Right cardiac atrium (tissue), 5 donors: Measurements from ENCODE around the gene SPINDOC. TPM values are rescaled to one million over a fixed set of nuclear protein-coding genes. Genes with fewer than 3 reads are reported as not detected.
A peak's percentile ranks its signal among the peaks of the same experiment; 100 is the strongest.

Experiments used
- ATAC-seq, 2 donors: fragments of 200-7000 bp; cut with Tn5 transposase; one replicate each; pipeline versions ENCODE4 v1.8.0 to v1.9.1; 2020; ENCODE audit warnings: moderate library complexity in 2 of 2, mild to moderate bottlenecking in 1 of 2
- DNase-seq, 3 donors: peaks; one replicate each; pipeline ENCODE4 v3.0.0-alpha.2; 2020
- H3K27ac ChIP-seq: one replicate; pipeline ENCODE4 v1.5.1; 2013; ENCODE audit warnings: mild to moderate bottlenecking, low read length, control low read depth, moderate library complexity
- H3K27me3 ChIP-seq: one replicate; pipeline ENCODE4 v1.6.1; 2013; ENCODE audit not compliant: control insufficient read depth, insufficient read depth
- H3K4me1 ChIP-seq: one replicate; pipeline ENCODE4 v1.6.1; 2013; ENCODE audit warnings: low read length; ENCODE audit not compliant: control insufficient read depth, insufficient read depth
- H3K4me3 ChIP-seq: one replicate; pipeline ENCODE4 v1.5.1; 2013; ENCODE audit warnings: low read length, control low read depth
- H3K9me3 ChIP-seq: one replicate; pipeline ENCODE4 v1.6.1; 2013; ENCODE audit warnings: low read length; ENCODE audit not compliant: control insufficient read depth
- WGBS: extraction: QIAGEN DNeasy Blood & Tissue Kit; methylation state at CpG from one replicate; pipeline ENCODE4 v1.1.7; 2013; 5-methylcytosine and 5-hydroxymethylcytosine counted together
- intact Hi-C, 4 donors: fragments of 100-400 bp; cut with DNase I; formaldehyde crosslinking; loops; one replicate each; pipeline versions ENCODE4 v1.11.0 to v1.14.0; 2022 to 2023
- polyA plus RNA-seq: library from polyadenylated mRNA; stranded (reverse); fragments of 200-250 nt; gene quantifications from one replicate; pipeline ENCODE4 v1.2.3, GENCODE V29; 2013
- total RNA-seq, 4 donors: library from RNA; stranded (reverse); fragmentation: NEBNext Ultra II Directional; extraction: Animal tissue kit (Norgen Biotek cat#: 25700); gene quantifications; one replicate each; pipeline ENCODE4 v1.2.1, GENCODE V29; 2021
- donor health status: healthy with polysubstance abuse.
- donor health status: DM: no; HTN: yes; CAD: no.
- donor health status: DM: no; HTN: no; CAD: no.
- donor health status: DM: no; HTN: yes; CAD: no; lungs with severe emphysema.
- donor health status: DM: yes; HTN: yes; CAD: no.

Gene SPINDOC
- total and polyA plus RNA-seq, 5 donors: 12.8 to 18.8 (median 16.8) TPM

DNA sequence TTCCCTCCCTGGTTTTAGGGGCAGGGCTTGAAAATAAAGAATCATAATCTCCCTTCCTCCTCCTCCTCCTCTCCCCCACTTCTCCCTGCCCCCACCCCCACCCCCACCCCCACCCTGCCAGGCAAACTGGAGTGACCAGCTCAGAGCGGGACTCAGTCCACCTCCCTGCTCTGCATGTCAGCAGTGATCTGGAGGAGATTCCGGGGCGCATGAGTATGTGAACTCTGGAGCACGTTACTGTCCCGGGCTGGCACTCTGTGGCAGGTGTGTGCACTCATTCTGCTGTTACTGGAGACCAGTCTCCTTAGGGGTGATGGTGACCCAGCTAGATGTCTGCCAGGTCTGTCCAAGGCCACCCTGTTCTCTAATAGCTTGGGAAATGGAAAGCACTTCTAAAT lies 59.5 kb downstream of the SPINDOC start:
- peaks cover 35% of the 10 kb centered on the region for H3K4me1 ChIP-seq
- no peak for DNase-seq
- 58% methylated on average over 5 of the region's 5 CpGs for WGBS
- H3K27me3 ChIP-seq: no peaks in the 10 kb centered on the region
- intact Hi-C loops: no loop called here
- peak overlapping the region; percentile 87 for H3K27ac ChIP-seq
- ATAC-seq: no peak
- no peaks in the 10 kb centered on the region for H3K9me3 ChIP-seq
- H3K4me3 ChIP-seq: no peak overlapping the region

DNA sequence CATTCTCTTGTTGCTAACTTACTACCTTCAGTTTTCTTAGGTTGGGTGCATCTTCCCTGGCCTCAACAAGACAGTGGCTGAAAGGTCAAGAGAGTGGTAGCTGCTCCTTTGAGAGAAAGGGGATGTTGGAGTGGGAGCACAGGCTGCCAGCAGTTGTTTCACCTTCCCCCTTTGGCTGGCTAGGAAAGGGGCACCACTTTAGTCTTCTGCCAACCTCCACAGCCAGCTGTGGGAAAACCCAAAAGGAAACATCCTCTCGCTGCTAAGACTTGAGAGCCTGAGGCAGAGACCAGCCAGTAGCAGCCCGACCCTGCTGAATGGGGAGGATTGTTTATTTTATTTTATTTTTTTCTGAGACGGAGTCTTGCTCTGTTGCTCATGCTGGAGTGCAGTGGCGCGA lies 60.1 kb downstream of the SPINDOC start:
- WGBS: 76% methylated on average over 5 of the region's 5 CpGs
- ATAC-seq: no peak
- H3K27ac ChIP-seq: peak overlapping the region; percentile 73
- no peaks in the 10 kb centered on the region for H3K27me3 ChIP-seq
- no peak for DNase-seq
- intact Hi-C loops: no loop called here
- no peaks in the 10 kb centered on the region for H3K9me3 ChIP-seq
- no peak overlapping the region for H3K4me3 ChIP-seq
- peaks cover 35% of the 10 kb centered on the region for H3K4me1 ChIP-seq

DNA sequence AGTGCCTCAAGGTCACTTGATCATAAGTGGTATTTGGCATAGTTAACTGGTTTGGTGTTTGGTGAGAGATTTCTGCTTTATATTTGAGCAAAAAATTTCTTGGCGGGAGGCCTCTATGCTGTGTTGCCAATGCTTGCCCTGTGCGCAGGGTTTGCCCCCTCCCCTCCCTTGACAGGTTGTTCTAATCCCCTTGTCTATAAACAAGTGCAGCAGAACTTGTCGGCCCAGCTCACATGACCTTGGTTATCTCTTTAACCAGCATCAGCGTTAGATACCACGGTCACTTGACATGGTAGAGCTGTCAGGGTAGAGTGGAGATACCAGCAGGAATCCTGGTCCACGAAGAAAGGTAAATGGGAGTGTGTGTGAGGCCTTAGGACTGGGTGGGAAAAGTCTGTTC lies 61.3 kb downstream of the SPINDOC start:
- DNase-seq: peak in 1 of 3 donors; percentile 65

DNA sequence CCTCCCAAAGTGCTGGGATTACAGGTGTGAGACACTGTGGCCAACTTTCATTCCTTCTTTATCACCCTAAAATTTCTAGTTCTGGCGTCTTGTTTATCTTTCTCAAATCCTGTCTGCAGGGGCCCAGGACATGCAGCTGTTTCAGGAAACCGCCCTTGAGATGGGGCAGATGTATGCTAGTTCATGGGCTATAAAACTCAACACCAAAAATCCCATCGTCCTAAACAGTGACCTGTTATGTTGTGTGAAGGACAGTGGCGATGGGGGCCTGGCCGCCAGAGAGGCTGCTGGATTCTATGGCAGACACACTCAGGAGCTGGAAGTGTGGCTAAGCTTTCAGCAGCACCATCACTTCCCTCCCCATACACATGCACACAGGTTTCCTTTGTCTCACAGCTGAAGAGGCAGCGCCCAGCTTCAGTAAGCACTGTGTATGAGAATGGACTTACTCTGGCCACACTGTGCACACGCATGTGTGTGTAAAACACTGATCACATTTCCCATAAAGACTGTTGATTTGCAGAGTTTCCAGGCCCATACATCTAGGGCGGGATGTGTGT lies 62.3 kb downstream of the SPINDOC start:
- Histone ChIP-seq H3K27ac (peak overlapping the region; percentile 62), H3K4me1 (peaks cover 29% of the 10 kb centered on the region), H3K4me3 (no peak overlapping the region), H3K9me3 (no peaks in the 10 kb centered on the region), H3K27me3 (no peaks in the 10 kb centered on the region)
- intact Hi-C loops: no loop called here
- 78% methylated on average over 8 of the region's 8 CpGs for WGBS
- no peak for ATAC-seq
- no peak for DNase-seq

More for the DNA sequence above, 61.3 kb downstream of the SPINDOC start:
- WGBS: 50% methylated on average over 6 of the region's 6 CpGs
- Histone ChIP-seq H3K4me1 (peaks cover 32% of the 10 kb centered on the region), H3K4me3 (no peak overlapping the region), H3K27ac (peak overlapping the region; percentile 62), H3K27me3 (no peaks in the 10 kb centered on the region), H3K9me3 (no peaks in the 10 kb centered on the region)
- intact Hi-C loops: no loop called here
- ATAC-seq: peak; percentile 27 to 34

DNA sequence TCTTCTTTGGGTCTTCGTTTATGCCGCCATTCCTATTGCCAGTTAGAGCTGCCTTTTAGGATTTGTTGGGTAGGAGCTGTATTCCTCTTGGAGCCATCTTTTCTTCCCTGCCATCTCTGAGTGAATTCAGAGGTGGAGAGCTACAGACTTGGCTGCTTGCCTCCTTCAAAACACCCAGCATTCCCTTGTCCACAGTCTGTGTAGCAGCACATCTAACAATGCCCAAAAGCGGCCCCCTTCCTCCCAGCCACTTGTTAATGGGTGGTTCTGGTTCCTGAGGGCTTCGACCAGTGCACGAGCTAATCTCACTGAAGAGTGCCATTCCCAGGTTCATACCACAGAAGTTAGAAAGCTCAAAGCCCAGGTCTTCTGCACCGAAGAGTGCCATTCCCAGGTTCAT lies 63.4 kb downstream of the SPINDOC start:
- peaks cover 28% of the 10 kb centered on the region for H3K4me1 ChIP-seq
- intact Hi-C loops: no loop called here
- 84% methylated on average over 6 of the region's 6 CpGs for WGBS
- DNase-seq: no peak
- H3K9me3 ChIP-seq: no peaks in the 10 kb centered on the region
- no peak overlapping the region for H3K4me3 ChIP-seq
- ATAC-seq: no peak
- H3K27me3 ChIP-seq: no peaks in the 10 kb centered on the region
- peak overlapping the region; percentile 24 for H3K27ac ChIP-seq

Other genes with a start within 250 kb of the SPINDOC start
- 100 to 1,000 TPM; 110 to 142 (median 125) TPM for gene PLAAT3, start 199.0 kb upstream of the SPINDOC start, total RNA-seq
- 158 TPM for gene PLAAT3, start 199.0 kb upstream of the SPINDOC start, polyA plus RNA-seq
- gene ATL3, start 142.1 kb upstream of the SPINDOC start, total RNA-seq: 10 to 100 TPM; 14.6 to 32.9 (median 23.1) TPM
- 6.9 TPM for gene ATL3, start 142.1 kb upstream of the SPINDOC start, polyA plus RNA-seq
- gene RTN3, start 132.0 kb upstream of the SPINDOC start, total RNA-seq: 10 to 100 TPM; 50.1 to 67.6 (median 62.1) TPM
- gene RTN3, start 132.0 kb upstream of the SPINDOC start, polyA plus RNA-seq: 58.4 TPM
- gene ZFTA, start 44.7 kb upstream of the SPINDOC start, total RNA-seq: 10 to 100 TPM; 13.9 to 17.7 (median 15.4) TPM
- gene ZFTA, start 44.7 kb upstream of the SPINDOC start, polyA plus RNA-seq: 7.9 TPM
- 10 to 100 TPM; 31.3 to 45.3 (median 41.1) TPM for gene MARK2, start 25.7 kb downstream of the SPINDOC start, total RNA-seq
- 20.0 TPM for gene MARK2, start 25.7 kb downstream of the SPINDOC start, polyA plus RNA-seq
- gene RCOR2, start 103.7 kb downstream of the SPINDOC start, total RNA-seq: 10 to 100 TPM in 1 of 4 donors, 1 to 10 TPM in 3; 1.6 to 10.1 (median 8.7) TPM
- gene RCOR2, start 103.7 kb downstream of the SPINDOC start, polyA plus RNA-seq: 3.2 TPM
- gene NAA40, start 125.5 kb downstream of the SPINDOC start, total RNA-seq: 10 to 100 TPM; 27.4 to 47.6 (median 29.2) TPM
- gene NAA40, start 125.5 kb downstream of the SPINDOC start, polyA plus RNA-seq: 20.1 TPM
- 100 to 1,000 TPM; 726 to 908 (median 798) TPM for gene COX8A, start 161.2 kb downstream of the SPINDOC start, total RNA-seq
- 2,526 TPM for gene COX8A, start 161.2 kb downstream of the SPINDOC start, polyA plus RNA-seq
- 10 to 100 TPM; 44.9 to 55.8 (median 51.2) TPM for gene OTUB1, start 173.0 kb downstream of the SPINDOC start, total RNA-seq
- 62.4 TPM for gene OTUB1, start 173.0 kb downstream of the SPINDOC start, polyA plus RNA-seq
- 1 to 10 TPM in 3 of 4 donors, under 1 TPM in 1; 0.92 to 2.0 (median 1.6) TPM for gene FLRT1, start 222.5 kb downstream of the SPINDOC start, total RNA-seq
- gene FLRT1, start 222.5 kb downstream of the SPINDOC start, polyA plus RNA-seq: 1.5 TPM